SK-N-SH (cell line): Measurements from ENCODE around the gene TBC1D5. TPM values are rescaled to one million over a fixed set of nuclear protein-coding genes. Genes with fewer than 3 reads are reported as not detected.

Source experiments
- CTCF ChIA-PET: fragments of 300-600, 350-600 bp; formaldehyde crosslinking; extraction: SDS; loops from one replicate; lab custom pipeline; 2021; lab: Yijun Ruan, JAX
- POLR2A ChIA-PET: fragments of 350-600 bp; sonication (Branson Sonifier 250); formaldehyde crosslinking; extraction: SDS; loops from one replicate; lab custom pipeline; 2020; ENCODE audit warnings: antibody characterized with exemption, inconsistent platforms; lab: Yijun Ruan, JAX
- DNase-seq: peaks from one replicate; pipeline ENCODE4 v3.0.0; 2012
- H2AFZ ChIP-seq: fragments of 200-600 bp; sonication (generic); 2 replicates; pipeline ENCODE4 v1.8.1; 2016; ENCODE audit warnings: antibody characterized with exemption, mild to moderate bottlenecking, low read depth
- H3F3A ChIP-seq: fragments of 200-600 bp; sonication (generic); replicated peaks from 2 replicates; pipeline ENCODE3; 2016; ENCODE audit warnings: antibody characterized with exemption, mild to moderate bottlenecking; ENCODE audit not compliant: insufficient read depth
- H3K27ac ChIP-seq, 2 experiments: fragments of 200-500 bp in 1 of 2; fragments of 200-600 bp in 1 of 2; sonication (Bioruptor generic) in 1 of 2; sonication (generic), shearing (Covaris generic) in 1 of 2; 2 replicates each; pipeline versions ENCODE4 v1.5.1 to v1.6.1; 2014 to 2016; ENCODE audit warnings: low read depth in 2 of 2, inconsistent platforms in 1 of 2, low read length in 1 of 2, mild to moderate bottlenecking in 1 of 2, mixed read lengths in 1 of 2
- H3K27me3 ChIP-seq: fragments of 200-600 bp; sonication (generic), shearing (Covaris generic); 2 replicates; pipeline ENCODE4 v1.6.1; 2016; ENCODE audit warnings: mixed run types; ENCODE audit not compliant: insufficient read depth
- H3K36me3 ChIP-seq, 2 experiments: fragments of 200-500 bp in 1 of 2; fragments of 200-600 bp in 1 of 2; sonication (Bioruptor generic) in 1 of 2; sonication (generic) in 1 of 2; replicated peaks in 1 of 2; 2 replicates each; pipeline versions ENCODE3 to v1.5.1; 2014 to 2016; ENCODE audit warnings: low read length in 1 of 2, mild to moderate bottlenecking in 1 of 2; ENCODE audit not compliant: insufficient read depth in 2 of 2, control insufficient read depth in 1 of 2
- H3K4me1 ChIP-seq, 2 experiments: fragments of 200-500 bp in 1 of 2; fragments of 200-600 bp in 1 of 2; sonication (Bioruptor generic) in 1 of 2; sonication (generic), shearing (Covaris generic) in 1 of 2; 2 replicates each; pipeline versions ENCODE4 v1.5.1 to v1.6.1; 2014 to 2016; ENCODE audit warnings: low read depth in 1 of 2, low read length in 1 of 2, mixed run types in 1 of 2; ENCODE audit not compliant: insufficient read depth in 2 of 2, control insufficient read depth in 1 of 2
- H3K4me2 ChIP-seq: fragments of 200-600 bp; sonication (generic), shearing (Covaris generic); 2 replicates; pipeline ENCODE4 v1.6.1; 2017; ENCODE audit warnings: mixed run types
- H3K4me3 ChIP-seq, 2 experiments: fragments of 200-500 bp in 1 of 2; fragments of 200-600 bp in 1 of 2; sonication (Bioruptor generic) in 1 of 2; sonication (generic), shearing (Covaris generic) in 1 of 2; 2 replicates each; pipeline versions ENCODE4 v1.5.1 to v1.8.1; 2014 to 2016; ENCODE audit warnings: low read depth in 2 of 2, inconsistent platforms in 1 of 2, low read length in 1 of 2, mild to moderate bottlenecking in 1 of 2, mixed read lengths in 1 of 2, moderate library complexity in 1 of 2
- H3K79me2 ChIP-seq: fragments of 200-600 bp; sonication (generic); 2 replicates; pipeline ENCODE4 v1.8.1; 2017; ENCODE audit warnings: mild to moderate bottlenecking; ENCODE audit not compliant: insufficient read depth
- H3K9ac ChIP-seq: fragments of 200-600 bp; sonication (generic); 2 replicates; pipeline ENCODE4 v1.6.1; 2017; ENCODE audit warnings: mixed run types
- H3K9me2 ChIP-seq: fragments of 200-600 bp; sonication (generic); 2 replicates; pipeline ENCODE4 v1.6.1; 2017; ENCODE audit warnings: mixed run types
- H3K9me3 ChIP-seq: fragments of 200-600 bp; sonication (generic); 2 replicates; pipeline ENCODE4 v1.6.1; 2017; ENCODE audit warnings: mixed run types, mild to moderate bottlenecking, moderate library complexity
- H4K20me1 ChIP-seq: fragments of 200-600 bp; sonication (generic); 2 replicates; pipeline ENCODE4 v1.6.1; 2017; ENCODE audit warnings: mild to moderate bottlenecking, mixed run types; ENCODE audit not compliant: insufficient read depth
- CHD2 ChIP-seq: fragments of 150-350 bp; IDR thresholded peaks from 2 replicates; pipeline ENCODE4 v1.6.1; 2018; ENCODE audit warnings: low read length; ENCODE audit not compliant: partially characterized antibody
- EP300 ChIP-seq, 2 experiments: IDR thresholded peaks; 2 replicates each; pipeline versions ENCODE4 v1.4.0 to v1.6.1; 2012; ENCODE audit warnings: borderline replicate concordance in 1 of 2, low read depth in 1 of 2, low read length in 1 of 2
- FOXJ3 ChIP-seq: sonication (generic); formaldehyde crosslinking; IDR thresholded peaks from 2 replicates; pipeline ENCODE4 v1.5.1; 2020; ENCODE audit warnings: mild to moderate bottlenecking, missing genetic modification reagents
- WGBS: methylation state at CpG from one replicate; pipeline ENCODE4 v1.1.6; 2017; ENCODE audit warnings: low lambda C conversion rate; 5-methylcytosine and 5-hydroxymethylcytosine counted together
- polyA plus RNA-seq, 3 experiments: library from polyadenylated mRNA; depleted of rRNA; stranded (reverse); fragments of >200 nt; gene quantifications; 2 replicates each; pipeline ENCODE4 v1.2.3, GENCODE V29; 2012
- TF ChIP-seq, protein P1 (sequence below): IDR thresholded peaks from 2 replicates; pipeline ENCODE4 v1.4.0; 2012; ENCODE audit warnings: low read depth, borderline replicate concordance
- TF ChIP-seq, protein P2 (sequence below): IDR thresholded peaks from 2 replicates; pipeline ENCODE4; 2012
- TF ChIP-seq, protein P3 (sequence below): fragments of 200-600 bp; sonication (generic); IDR thresholded peaks from 2 replicates; pipeline ENCODE4 v1.6.1; 2017; ENCODE audit warnings: antibody characterized with exemption, mild to moderate bottlenecking, moderate library complexity
- TF ChIP-seq, protein P4 (sequence below): IDR thresholded peaks from 2 replicates; pipeline ENCODE4 v1.4.0; 2012; ENCODE audit warnings: low read depth, borderline replicate concordance

TBC1D5 gene
- polyA plus RNA-seq, 1 of the 3 experiments (the other 2 are of a cell fraction), result 19.5 TPM

DNA sequence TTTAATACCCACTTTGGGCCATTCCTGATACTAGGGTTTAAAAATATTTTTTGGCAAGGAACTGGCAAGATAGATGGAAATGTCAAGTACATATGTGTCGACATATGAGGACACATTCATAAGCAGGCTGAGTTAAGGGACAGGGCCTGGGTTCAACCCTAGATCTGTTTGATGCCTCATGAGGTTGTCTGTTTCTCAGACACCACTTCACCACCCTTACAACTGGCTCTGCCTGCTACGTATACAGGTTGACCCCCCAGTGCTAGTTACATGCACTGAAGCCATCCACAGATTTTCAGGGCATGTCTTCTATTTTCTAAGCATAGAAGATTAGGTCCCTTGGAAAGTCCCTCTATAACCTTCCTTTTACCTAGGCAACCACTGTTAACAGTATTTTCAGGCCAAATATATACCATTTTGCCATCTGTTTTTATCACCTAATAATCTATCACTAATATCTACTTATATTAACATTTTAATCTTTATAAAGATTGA lies 561.0 kb downstream of the TBC1D5 start:
- Histone ChIP-seq H3K9me3 (no peaks in the 10 kb centered on the region), H3K4me1 (peaks cover 4 to 5% of the 10 kb centered on the region in 2 experiments; a peak in 1 of 4 replicates), H3K27me3 (no peaks in the 10 kb centered on the region), H3K4me2 (no peak overlapping the region), H3K27ac (no peak overlapping the region), H3K9me2 (no peaks in the 10 kb centered on the region), H3K4me3 (no peak overlapping the region), H4K20me1 (no peaks in the 10 kb centered on the region), H3F3A (peaks cover 4% of the 10 kb centered on the region), H3K79me2 (no peaks in the 10 kb centered on the region), H3K9ac (no peak overlapping the region), H3K36me3 (peaks cover 0 to 6% of the 10 kb centered on the region in 2 experiments), H2AFZ (no peak overlapping the region)
- no peak for TF ChIP-seq CHD2
- no peak for TF ChIP-seq EP300 (IDR thresholded peaks at IDR 0.05; ENCODE audit: borderline replicate concordance in 1 of 2, low read depth in 1 of 2, low read length in 1 of 2)
- TF ChIP-seq, protein P1, sequence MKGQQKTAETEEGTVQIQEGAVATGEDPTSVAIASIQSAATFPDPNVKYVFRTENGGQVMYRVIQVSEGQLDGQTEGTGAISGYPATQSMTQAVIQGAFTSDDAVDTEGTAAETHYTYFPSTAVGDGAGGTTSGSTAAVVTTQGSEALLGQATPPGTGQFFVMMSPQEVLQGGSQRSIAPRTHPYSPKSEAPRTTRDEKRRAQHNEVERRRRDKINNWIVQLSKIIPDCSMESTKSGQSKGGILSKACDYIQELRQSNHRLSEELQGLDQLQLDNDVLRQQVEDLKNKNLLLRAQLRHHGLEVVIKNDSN, result no peak
- TF ChIP-seq, protein P2, sequence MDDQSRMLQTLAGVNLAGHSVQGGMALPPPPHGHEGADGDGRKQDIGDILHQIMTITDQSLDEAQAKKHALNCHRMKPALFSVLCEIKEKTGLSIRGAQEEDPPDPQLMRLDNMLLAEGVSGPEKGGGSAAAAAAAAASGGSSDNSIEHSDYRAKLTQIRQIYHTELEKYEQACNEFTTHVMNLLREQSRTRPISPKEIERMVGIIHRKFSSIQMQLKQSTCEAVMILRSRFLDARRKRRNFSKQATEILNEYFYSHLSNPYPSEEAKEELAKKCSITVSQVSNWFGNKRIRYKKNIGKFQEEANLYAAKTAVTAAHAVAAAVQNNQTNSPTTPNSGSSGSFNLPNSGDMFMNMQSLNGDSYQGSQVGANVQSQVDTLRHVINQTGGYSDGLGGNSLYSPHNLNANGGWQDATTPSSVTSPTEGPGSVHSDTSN, result no peak
- DNase-seq, result no peak
- ChIA-PET CTCF (no interaction called here), POLR2A (no interaction called here)
- 94% methylated on average over 2 of the region's 2 CpGs for WGBS

DNA sequence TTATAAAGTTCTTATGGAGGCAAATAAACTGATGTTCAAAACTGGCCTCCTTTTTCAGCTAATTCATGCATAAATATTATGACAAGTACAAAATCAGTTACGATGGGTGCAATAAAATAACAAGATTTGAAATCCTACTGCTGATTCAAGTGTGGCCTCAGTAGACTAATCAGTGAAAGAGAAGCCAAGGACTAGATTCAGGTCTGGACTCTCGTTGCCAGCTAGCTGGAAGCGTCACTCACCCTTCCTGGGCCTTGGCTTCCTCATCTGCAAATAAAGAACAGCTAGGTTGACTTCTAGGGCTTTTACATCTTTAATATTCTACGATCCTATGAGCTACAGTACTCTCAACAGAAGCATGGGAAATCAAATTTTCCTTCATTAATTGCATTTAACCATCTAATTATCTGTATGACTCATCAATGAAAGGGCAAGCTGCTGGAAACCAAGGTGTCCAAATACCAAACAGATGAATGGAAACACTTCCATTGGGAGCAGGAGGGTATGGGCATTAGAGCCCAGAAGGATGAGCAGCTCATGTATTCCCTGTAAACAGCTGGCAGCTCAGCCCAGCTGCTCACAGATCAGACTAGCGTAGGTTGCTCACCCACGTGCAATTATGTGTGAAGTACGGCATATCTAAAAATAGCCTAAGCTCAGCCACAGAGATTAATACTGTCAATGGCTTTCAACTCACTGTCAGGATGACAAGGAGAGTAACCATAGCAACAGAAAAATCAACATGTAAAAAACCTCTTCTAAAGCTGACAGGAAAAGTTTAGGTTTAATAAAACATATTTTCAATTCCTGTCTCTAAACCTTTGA lies 562.8 kb downstream of the TBC1D5 start:
- H4K20me1 ChIP-seq, result no peaks in the 10 kb centered on the region
- H3K27ac ChIP-seq, result no peak overlapping the region
- peaks cover 5 to 10% of the 10 kb centered on the region in 2 experiments; a peak in 2 of 4 replicates for H3K4me1 ChIP-seq
- H3K9me3 ChIP-seq, result no peaks in the 10 kb centered on the region
- H3K27me3 ChIP-seq, result no peaks in the 10 kb centered on the region
- CTCF ChIA-PET, result interaction anchor here (0.7 to 0.9 kb wide), 2 partner anchors 295 to 577 kb away, joined by 3 read pairs; partner anchors contain the start of gene PLCL2
- H3K4me3 ChIP-seq, result no peak overlapping the region
- DNase-seq, result no peak
- no peak overlapping the region for H3K4me2 ChIP-seq
- no peak overlapping the region for H2AFZ ChIP-seq
- no peaks in the 10 kb centered on the region for H3K79me2 ChIP-seq
- no peak overlapping the region for H3K9ac ChIP-seq
- 69% methylated on average over 7 of the region's 7 CpGs for WGBS
- POLR2A ChIA-PET, result no interaction called here
- H3K9me2 ChIP-seq, result no peaks in the 10 kb centered on the region
- H3K36me3 ChIP-seq, result peaks cover 0 to 3% of the 10 kb centered on the region in 2 experiments
- TF ChIP-seq FOXJ3, result no peak
- H3F3A ChIP-seq, result peaks cover 7% of the 10 kb centered on the region

DNA sequence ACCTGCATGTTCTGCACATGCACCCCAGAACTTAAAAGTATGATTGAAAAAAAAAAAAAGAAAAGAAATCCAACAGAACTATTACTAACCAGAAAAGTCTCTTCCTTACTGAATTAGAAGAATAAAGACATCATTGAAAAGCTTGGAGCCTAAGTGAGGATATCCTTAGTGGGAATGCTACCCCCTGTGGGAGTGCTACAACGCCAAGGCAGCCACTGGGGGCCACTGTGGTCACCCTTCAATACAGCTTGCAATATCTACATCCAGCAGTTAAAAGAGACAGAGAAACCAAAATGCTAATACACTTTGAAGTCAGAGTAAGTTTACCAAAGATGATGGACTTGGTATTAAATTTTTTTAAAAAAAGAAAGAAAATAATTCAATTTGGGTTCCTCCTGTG lies 565.7 kb downstream of the TBC1D5 start:
- H3K9me3 ChIP-seq, result no peaks in the 10 kb centered on the region
- H3K79me2 ChIP-seq, result no peaks in the 10 kb centered on the region
- 100% methylated on average over 1 of the region's 1 CpG for WGBS
- no peaks in the 10 kb centered on the region for H4K20me1 ChIP-seq
- H2AFZ ChIP-seq, result no peak overlapping the region
- ChIA-PET POLR2A (no interaction called here), CTCF (interaction anchor here (1.0 to 1.8 kb wide), 3 partner anchors 19 to 293 kb away, joined by 3 to 5 read pairs (median 4); no protein-coding TSS in a partner anchor)
- H3K27ac ChIP-seq, result no peak overlapping the region
- H3F3A ChIP-seq, result peaks cover 7% of the 10 kb centered on the region
- DNase-seq, result no peak
- H3K9ac ChIP-seq, result no peak overlapping the region
- H3K4me2 ChIP-seq, result no peak overlapping the region
- peaks cover 7 to 10% of the 10 kb centered on the region in 2 experiments; a peak in 2 of 4 replicates for H3K4me1 ChIP-seq
- TF ChIP-seq, protein P3, sequence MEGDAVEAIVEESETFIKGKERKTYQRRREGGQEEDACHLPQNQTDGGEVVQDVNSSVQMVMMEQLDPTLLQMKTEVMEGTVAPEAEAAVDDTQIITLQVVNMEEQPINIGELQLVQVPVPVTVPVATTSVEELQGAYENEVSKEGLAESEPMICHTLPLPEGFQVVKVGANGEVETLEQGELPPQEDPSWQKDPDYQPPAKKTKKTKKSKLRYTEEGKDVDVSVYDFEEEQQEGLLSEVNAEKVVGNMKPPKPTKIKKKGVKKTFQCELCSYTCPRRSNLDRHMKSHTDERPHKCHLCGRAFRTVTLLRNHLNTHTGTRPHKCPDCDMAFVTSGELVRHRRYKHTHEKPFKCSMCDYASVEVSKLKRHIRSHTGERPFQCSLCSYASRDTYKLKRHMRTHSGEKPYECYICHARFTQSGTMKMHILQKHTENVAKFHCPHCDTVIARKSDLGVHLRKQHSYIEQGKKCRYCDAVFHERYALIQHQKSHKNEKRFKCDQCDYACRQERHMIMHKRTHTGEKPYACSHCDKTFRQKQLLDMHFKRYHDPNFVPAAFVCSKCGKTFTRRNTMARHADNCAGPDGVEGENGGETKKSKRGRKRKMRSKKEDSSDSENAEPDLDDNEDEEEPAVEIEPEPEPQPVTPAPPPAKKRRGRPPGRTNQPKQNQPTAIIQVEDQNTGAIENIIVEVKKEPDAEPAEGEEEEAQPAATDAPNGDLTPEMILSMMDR, result peak; percentile 12; the same call in 1 of the 2 replicates
- TF ChIP-seq, protein P4, sequence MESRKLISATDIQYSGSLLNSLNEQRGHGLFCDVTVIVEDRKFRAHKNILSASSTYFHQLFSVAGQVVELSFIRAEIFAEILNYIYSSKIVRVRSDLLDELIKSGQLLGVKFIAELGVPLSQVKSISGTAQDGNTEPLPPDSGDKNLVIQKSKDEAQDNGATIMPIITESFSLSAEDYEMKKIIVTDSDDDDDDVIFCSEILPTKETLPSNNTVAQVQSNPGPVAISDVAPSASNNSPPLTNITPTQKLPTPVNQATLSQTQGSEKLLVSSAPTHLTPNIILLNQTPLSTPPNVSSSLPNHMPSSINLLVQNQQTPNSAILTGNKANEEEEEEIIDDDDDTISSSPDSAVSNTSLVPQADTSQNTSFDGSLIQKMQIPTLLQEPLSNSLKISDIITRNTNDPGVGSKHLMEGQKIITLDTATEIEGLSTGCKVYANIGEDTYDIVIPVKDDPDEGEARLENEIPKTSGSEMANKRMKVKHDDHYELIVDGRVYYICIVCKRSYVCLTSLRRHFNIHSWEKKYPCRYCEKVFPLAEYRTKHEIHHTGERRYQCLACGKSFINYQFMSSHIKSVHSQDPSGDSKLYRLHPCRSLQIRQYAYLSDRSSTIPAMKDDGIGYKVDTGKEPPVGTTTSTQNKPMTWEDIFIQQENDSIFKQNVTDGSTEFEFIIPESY, result no peak
- H3K4me3 ChIP-seq, result no peak overlapping the region
- no peaks in the 10 kb centered on the region for H3K9me2 ChIP-seq
- no peaks in the 10 kb centered on the region for H3K27me3 ChIP-seq
- no peaks in the 10 kb centered on the region for H3K36me3 ChIP-seq
